ENCODE data around the gene ETV6. TPM values are rescaled to one million over a fixed set of nuclear protein-coding genes. Genes with fewer than 3 reads are reported as not detected.

Gene ETV6
- polyA plus RNA-seq, 1 donor (not counting 4 experiments of a cell fraction or from before 2014, with no cell fraction given) = 5.3 TPM

DNA sequence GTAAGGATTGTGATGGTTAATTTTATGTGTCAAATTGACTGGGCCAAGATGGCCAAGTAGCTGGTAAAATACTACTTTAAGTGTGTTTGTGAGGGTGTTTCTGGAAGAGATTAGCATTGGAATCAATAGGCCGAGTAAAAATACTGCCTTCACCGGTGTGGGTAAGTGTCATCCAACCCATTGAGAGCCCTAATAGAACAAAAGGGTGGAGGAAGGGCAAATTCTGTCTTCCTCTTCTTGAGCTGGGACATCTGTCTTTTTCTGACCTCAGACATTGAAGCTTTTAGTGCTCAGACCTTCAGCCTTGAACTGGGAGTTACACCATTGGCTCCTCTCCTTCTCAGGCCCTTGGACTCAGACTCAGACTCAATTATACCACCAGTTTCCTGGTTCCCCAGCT lies 8.0 kb upstream of the ETV6 start:
- no peaks in the 10 kb centered on the region for H3K36me3 ChIP-seq (ENCODE audit: control insufficient read depth in 2 of 2, extremely low read depth in 1 of 2, insufficient read depth in 2 of 2, low read length in 2 of 2)
- no peak overlapping the region for H3K4me3 ChIP-seq (ENCODE audit: control insufficient read depth in 2 of 3, extremely low read depth in 1 of 3, insufficient read depth in 2 of 3, low read depth in 1 of 3, low read length in 3 of 3)
- dilution Hi-C loops (cut with MboI; ENCODE audit: extremely low pct_ligation_motif_present, low sequenced_read_pairs) = no loop called here
- no peak overlapping the region for H3K4me2 ChIP-seq (ENCODE audit: control insufficient read depth, extremely low read depth, insufficient read depth, low read depth, low read length)
- H3K9me3 ChIP-seq (ENCODE audit: control insufficient read depth, low read depth, low read length) = no peaks in the 10 kb centered on the region
- H2AFZ ChIP-seq (ENCODE audit: control insufficient read depth, low read length) = no peak overlapping the region
- TF ChIP-seq, protein P1, sequence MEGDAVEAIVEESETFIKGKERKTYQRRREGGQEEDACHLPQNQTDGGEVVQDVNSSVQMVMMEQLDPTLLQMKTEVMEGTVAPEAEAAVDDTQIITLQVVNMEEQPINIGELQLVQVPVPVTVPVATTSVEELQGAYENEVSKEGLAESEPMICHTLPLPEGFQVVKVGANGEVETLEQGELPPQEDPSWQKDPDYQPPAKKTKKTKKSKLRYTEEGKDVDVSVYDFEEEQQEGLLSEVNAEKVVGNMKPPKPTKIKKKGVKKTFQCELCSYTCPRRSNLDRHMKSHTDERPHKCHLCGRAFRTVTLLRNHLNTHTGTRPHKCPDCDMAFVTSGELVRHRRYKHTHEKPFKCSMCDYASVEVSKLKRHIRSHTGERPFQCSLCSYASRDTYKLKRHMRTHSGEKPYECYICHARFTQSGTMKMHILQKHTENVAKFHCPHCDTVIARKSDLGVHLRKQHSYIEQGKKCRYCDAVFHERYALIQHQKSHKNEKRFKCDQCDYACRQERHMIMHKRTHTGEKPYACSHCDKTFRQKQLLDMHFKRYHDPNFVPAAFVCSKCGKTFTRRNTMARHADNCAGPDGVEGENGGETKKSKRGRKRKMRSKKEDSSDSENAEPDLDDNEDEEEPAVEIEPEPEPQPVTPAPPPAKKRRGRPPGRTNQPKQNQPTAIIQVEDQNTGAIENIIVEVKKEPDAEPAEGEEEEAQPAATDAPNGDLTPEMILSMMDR (optimal IDR thresholded peaks at IDR 0.05 in 1 of 3, IDR thresholded peaks at IDR 0.05 in 1 of 3, conservative IDR thresholded peaks at IDR 0.05 in 1 of 3; ENCODE audit: extremely low read depth in 1 of 3, insufficient read depth in 2 of 3, low read length in 3 of 3) = no peak
- TF ChIP-seq EZH2 (IDR thresholded peaks at IDR 0.05; ENCODE audit: low read length) = no peak
- no peak overlapping the region for H3K27ac ChIP-seq (ENCODE audit: control insufficient read depth, insufficient read depth, low read length)
- FAIRE-seq (no peak), DNase-seq (ENCODE audit: low read depth, low spot score) (no peak)
- H3K9me1 ChIP-seq (ENCODE audit: control insufficient read depth, extremely low read depth, insufficient read depth, low read length) = no peaks in the 10 kb centered on the region
- no peaks in the 10 kb centered on the region for H4K20me1 ChIP-seq (ENCODE audit: control insufficient read depth, extremely low read depth, insufficient read depth, low read length)
- no peaks in the 10 kb centered on the region for H3K79me2 ChIP-seq (ENCODE audit: control insufficient read depth, insufficient read depth, low read length)
- H3K4me1 ChIP-seq (ENCODE audit: control insufficient read depth, extremely low read depth, insufficient read depth, low read length) = no peaks in the 10 kb centered on the region
- H3K9ac ChIP-seq (ENCODE audit: control insufficient read depth, extremely low read depth, insufficient read depth, low read length) = no peak overlapping the region
- no peaks in the 10 kb centered on the region for H3K27me3 ChIP-seq (ENCODE audit: control insufficient read depth, extremely low read depth, insufficient read depth, low read length)

DNA sequence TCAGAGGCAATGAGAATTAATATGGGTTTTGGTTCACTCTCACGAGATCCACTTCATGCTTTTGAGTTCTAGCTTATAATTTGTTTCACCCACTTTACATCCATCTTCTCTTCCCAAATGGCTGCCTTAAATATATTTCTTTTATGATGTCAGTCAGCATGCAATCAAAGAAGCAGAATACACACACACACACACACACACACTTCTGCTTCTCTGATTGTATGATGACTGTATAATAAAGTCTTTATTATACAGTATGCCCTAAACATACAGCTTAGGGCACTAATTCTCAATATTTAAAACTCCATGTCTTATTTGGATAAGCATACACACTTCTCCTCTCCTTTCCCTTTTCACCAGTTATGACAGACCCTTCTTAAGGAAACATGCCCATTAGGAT lies 6.7 kb upstream of the ETV6 start:
- Histone ChIP-seq H3K27ac (ENCODE audit: control insufficient read depth, insufficient read depth, low read length) (no peak overlapping the region), H2AFZ (ENCODE audit: control insufficient read depth, low read length) (no peak overlapping the region), H3K4me2 (ENCODE audit: control insufficient read depth, extremely low read depth, insufficient read depth, low read depth, low read length) (no peak overlapping the region), H3K27me3 (ENCODE audit: control insufficient read depth, extremely low read depth, insufficient read depth, low read length) (no peaks in the 10 kb centered on the region), H4K20me1 (ENCODE audit: control insufficient read depth, extremely low read depth, insufficient read depth, low read length) (no peaks in the 10 kb centered on the region), H3K79me2 (ENCODE audit: control insufficient read depth, insufficient read depth, low read length) (no peaks in the 10 kb centered on the region), H3K9ac (ENCODE audit: control insufficient read depth, extremely low read depth, insufficient read depth, low read length) (no peak overlapping the region), H3K4me1 (ENCODE audit: control insufficient read depth, extremely low read depth, insufficient read depth, low read length) (no peaks in the 10 kb centered on the region), H3K9me3 (ENCODE audit: control insufficient read depth, low read depth, low read length) (no peaks in the 10 kb centered on the region), H3K4me3 (ENCODE audit: control insufficient read depth in 2 of 3, extremely low read depth in 1 of 3, insufficient read depth in 2 of 3, low read depth in 1 of 3, low read length in 3 of 3) (no peak overlapping the region), H3K9me1 (ENCODE audit: control insufficient read depth, extremely low read depth, insufficient read depth, low read length) (no peaks in the 10 kb centered on the region), H3K36me3 (ENCODE audit: control insufficient read depth in 2 of 2, extremely low read depth in 1 of 2, insufficient read depth in 2 of 2, low read length in 2 of 2) (no peaks in the 10 kb centered on the region)
- no peak for FAIRE-seq
- dilution Hi-C loops (cut with MboI; ENCODE audit: extremely low pct_ligation_motif_present, low sequenced_read_pairs) = no loop called here
- no peak for TF ChIP-seq EZH2 (IDR thresholded peaks at IDR 0.05; ENCODE audit: low read length)
- TF ChIP-seq, protein P1 (optimal IDR thresholded peaks at IDR 0.05 in 1 of 3, IDR thresholded peaks at IDR 0.05 in 1 of 3, conservative IDR thresholded peaks at IDR 0.05 in 1 of 3; ENCODE audit: extremely low read depth in 1 of 3, insufficient read depth in 2 of 3, low read length in 3 of 3) = no peak
- DNase-seq (ENCODE audit: low read depth, low spot score) = no peak
